ENCODE data around the gene RAB31. TPM values are rescaled to one million over a fixed set of nuclear protein-coding genes. Genes with fewer than 3 reads are reported as not detected.

The RAB31 gene
- total and polyA plus RNA-seq, 2 of the 13 experiments (the other 11 are each of a cell fraction or from before 2014, with no cell fraction given), result 1.1 to 1.7 TPM

DNA sequence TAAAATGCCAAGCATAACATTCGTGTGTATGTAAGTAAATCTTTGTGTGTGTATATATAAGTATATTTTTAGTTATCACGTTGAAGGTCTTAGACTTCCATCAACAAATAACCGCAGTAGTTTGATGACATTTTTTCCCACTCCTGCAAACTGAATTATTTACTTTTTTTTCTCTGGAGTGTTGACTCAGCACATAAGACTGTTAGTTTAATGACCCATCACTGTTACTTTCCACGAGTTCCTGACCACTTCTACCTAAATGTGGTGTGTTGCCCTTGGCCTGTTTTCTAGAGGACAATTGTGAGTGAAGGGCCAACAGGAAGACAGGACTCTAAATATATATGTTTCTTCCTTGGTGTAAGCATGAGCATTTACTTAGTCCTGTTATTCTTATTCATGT is 106.3 kb downstream of the RAB31 start (continued):
- TF ChIP-seq RERE (CRISPR knock-in tag; IDR thresholded peaks at IDR 0.05; ENCODE audit: low read depth), result peak; percentile 81; the same call in 1 of the 2 replicates
- TF ChIP-seq, protein P1, sequence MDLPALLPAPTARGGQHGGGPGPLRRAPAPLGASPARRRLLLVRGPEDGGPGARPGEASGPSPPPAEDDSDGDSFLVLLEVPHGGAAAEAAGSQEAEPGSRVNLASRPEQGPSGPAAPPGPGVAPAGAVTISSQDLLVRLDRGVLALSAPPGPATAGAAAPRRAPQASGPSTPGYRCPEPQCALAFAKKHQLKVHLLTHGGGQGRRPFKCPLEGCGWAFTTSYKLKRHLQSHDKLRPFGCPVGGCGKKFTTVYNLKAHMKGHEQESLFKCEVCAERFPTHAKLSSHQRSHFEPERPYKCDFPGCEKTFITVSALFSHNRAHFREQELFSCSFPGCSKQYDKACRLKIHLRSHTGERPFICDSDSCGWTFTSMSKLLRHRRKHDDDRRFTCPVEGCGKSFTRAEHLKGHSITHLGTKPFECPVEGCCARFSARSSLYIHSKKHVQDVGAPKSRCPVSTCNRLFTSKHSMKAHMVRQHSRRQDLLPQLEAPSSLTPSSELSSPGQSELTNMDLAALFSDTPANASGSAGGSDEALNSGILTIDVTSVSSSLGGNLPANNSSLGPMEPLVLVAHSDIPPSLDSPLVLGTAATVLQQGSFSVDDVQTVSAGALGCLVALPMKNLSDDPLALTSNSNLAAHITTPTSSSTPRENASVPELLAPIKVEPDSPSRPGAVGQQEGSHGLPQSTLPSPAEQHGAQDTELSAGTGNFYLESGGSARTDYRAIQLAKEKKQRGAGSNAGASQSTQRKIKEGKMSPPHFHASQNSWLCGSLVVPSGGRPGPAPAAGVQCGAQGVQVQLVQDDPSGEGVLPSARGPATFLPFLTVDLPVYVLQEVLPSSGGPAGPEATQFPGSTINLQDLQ (CRISPR knock-in tag; IDR thresholded peaks at IDR 0.05), result no peak
- TF ChIP-seq CHD2 (IDR thresholded peaks at IDR 0.05; ENCODE audit: low read depth, low read length), result no peak
- TF ChIP-seq KAT8 (CRISPR knock-in tag; IDR thresholded peaks at IDR 0.05), result peak; percentile 37; the same call in 1 of the 2 replicates
- TF ChIP-seq THAP11 (CRISPR knock-in tag; IDR thresholded peaks at IDR 0.05), result peak; percentile 38; the same call in 1 of the 2 replicates
- TF ChIP-seq HOMEZ (CRISPR knock-in tag; IDR thresholded peaks at IDR 0.05; ENCODE audit: low read depth), result peak; percentile 59; the same call in 1 of the 2 replicates
- TF ChIP-seq MEF2D (CRISPR knock-in tag; IDR thresholded peaks at IDR 0.05), result peak; percentile 67
- no peak; the same call in 1 of the 2 replicates for TF ChIP-seq TBX3 (IDR thresholded peaks at IDR 0.05; ENCODE audit: borderline replicate concordance)
- no peak for TF ChIP-seq SP1 (IDR thresholded peaks at IDR 0.05)
- TF ChIP-seq SP1 (CRISPR knock-in tag; IDR thresholded peaks at IDR 0.05), result no peak
- TF ChIP-seq NFE2L2 (IDR thresholded peaks at IDR 0.05; ENCODE audit: low read length), result peak; percentile 28; the same call in 1 of the 2 replicates
- TF ChIP-seq BCL6 (CRISPR knock-in tag; IDR thresholded peaks at IDR 0.05), result peak; percentile 94
- TF ChIP-seq GPN1 (CRISPR knock-in tag; IDR thresholded peaks at IDR 0.05; ENCODE audit: borderline replicate concordance), result no peak
- peak; percentile 65 for TF ChIP-seq NR2F6 (IDR thresholded peaks at IDR 0.05)
- TF ChIP-seq NR2F6 (CRISPR knock-in tag; IDR thresholded peaks at IDR 0.05), result peak; percentile 51
- TF ChIP-seq ZNF878 (CRISPR knock-in tag; IDR thresholded peaks at IDR 0.05), result peak; percentile 49; the same call in 1 of the 2 replicates
- TF ChIP-seq ETV6 (CRISPR knock-in tag; conservative IDR thresholded peaks at IDR 0.05), result no peak
- TF ChIP-seq STAG1 (CRISPR knock-in tag; IDR thresholded peaks at IDR 0.05), result no peak
- TF ChIP-seq SIX1 (CRISPR knock-in tag; IDR thresholded peaks at IDR 0.05; ENCODE audit: borderline replicate concordance), result peak; percentile 34; the same call in 1 of the 2 replicates
- TF ChIP-seq KLF11 (CRISPR knock-in tag; IDR thresholded peaks at IDR 0.05), result no peak
- TF ChIP-seq ZGPAT (CRISPR knock-in tag; IDR thresholded peaks at IDR 0.05), result peak; percentile 65; the same call in 1 of the 2 replicates
- TF ChIP-seq MAFK (conservative IDR thresholded peaks at IDR 0.05 in 1 of 2, IDR thresholded peaks at IDR 0.05 in 1 of 2; ENCODE audit: low read length in 2 of 2), result peak; percentile 98 to 99
- TF ChIP-seq MAFF (IDR thresholded peaks at IDR 0.05; ENCODE audit: low read depth, low read length), result peak; percentile 97
